A673 (cell line): ENCODE measurements around the gene MINDY3. TPM values are rescaled to one million over a fixed set of nuclear protein-coding genes. Genes with fewer than 3 reads are reported as not detected.

Source experiments
- BruUV-seq: library from RNA; stranded (reverse); fragments of 400-500 nt; replicated peaks from 2 replicates; lab custom pipeline; 2021; lab: Mats Ljungman, UMichigan
- CTCF ChIA-PET: fragments of 300-600 bp; sonication (Branson Sonifier 250); formaldehyde crosslinking; loops from one replicate; lab custom pipeline; 2022; ENCODE audit warnings: antibody characterized with exemption; lab: Charles Lee
- POLR2A ChIA-PET: fragments of 300-600 bp; sonication (Branson Sonifier 250); formaldehyde crosslinking; loops from one replicate; lab custom pipeline; 2022; ENCODE audit warnings: antibody characterized with exemption; ENCODE audit not compliant: low non-redundant PET; lab: Charles Lee
- DNase-seq: peaks from one replicate; pipeline ENCODE4 v3.0.0-alpha.2; 2015; ENCODE audit warnings: low spot score
- H3K27ac ChIP-seq: fragments of 200-600 bp; sonication (generic); 2 replicates; pipeline ENCODE4 v1.5.1; 2016; ENCODE audit warnings: mixed run types, low read depth, mild to moderate bottlenecking, mixed read lengths, antibody characterized with exemption, low read length; ENCODE audit not compliant: poor library complexity, severe bottlenecking
- H3K27me3 ChIP-seq: fragments of 200-600 bp; sonication (generic); replicated peaks from 2 replicates; pipeline ENCODE4 v1.6.1; 2017; ENCODE audit warnings: mixed run types, low read depth, mild to moderate bottlenecking, mixed read lengths, antibody characterized with exemption, low read length; ENCODE audit not compliant: insufficient read depth, poor library complexity
- H3K36me3 ChIP-seq: fragments of 200-600 bp; sonication (generic); 2 replicates; pipeline ENCODE4 v1.6.1; 2016; ENCODE audit warnings: mixed run types, mild to moderate bottlenecking, mixed read lengths, antibody characterized with exemption, low read length; ENCODE audit not compliant: insufficient read depth, poor library complexity, severe bottlenecking
- H3K4me1 ChIP-seq: fragments of 200-600 bp; sonication (generic); 2 replicates; pipeline ENCODE4 v1.6.1; 2017; ENCODE audit warnings: mixed run types, mild to moderate bottlenecking, mixed read lengths, antibody characterized with exemption, low read length; ENCODE audit not compliant: insufficient read depth, poor library complexity, severe bottlenecking
- H3K4me3 ChIP-seq: fragments of 200-600 bp; sonication (generic); 2 replicates; pipeline ENCODE4 v1.5.1; 2016; ENCODE audit warnings: low read depth, mixed run types, mild to moderate bottlenecking, mixed read lengths, low read length; ENCODE audit not compliant: poor library complexity, severe bottlenecking
- H3K9me3 ChIP-seq: fragments of 200-600 bp; sonication (generic); 2 replicates; pipeline ENCODE4 v1.6.1; 2016; ENCODE audit warnings: mixed run types, low read depth, mild to moderate bottlenecking, mixed read lengths, antibody characterized with exemption, low read length; ENCODE audit not compliant: poor library complexity, severe bottlenecking
- EZH2 ChIP-seq: fragments of 200-600 bp; sonication (generic); IDR thresholded peaks from 2 replicates; pipeline ENCODE4 v1.6.1; 2017; ENCODE audit warnings: borderline replicate concordance, low read depth, mild to moderate bottlenecking, mixed read lengths, antibody characterized with exemption, low read length; ENCODE audit not compliant: poor library complexity, severe bottlenecking
- intact Hi-C: fragments of 100-400 bp; cut with micrococcal nuclease; formaldehyde crosslinking; loops from one replicate; pipeline ENCODE4 v1.10.0; 2022; ENCODE audit not compliant: unreplicated experiment
- total RNA-seq: library from RNA; stranded (reverse); gene quantifications from 2 replicates; pipeline ENCODE4 v1.2.3, GENCODE V29; 2021
- TF ChIP-seq, protein P1 (sequence below): fragments of 300-800, 200-600 bp; sonication (generic); conservative IDR thresholded peaks from 2 replicates; pipeline ENCODE4 v1.5.1; 2017; ENCODE audit warnings: low read depth, mild to moderate bottlenecking, antibody characterized with exemption, low read length, moderate library complexity, mixed read lengths

The MINDY3 gene
- total RNA-seq, 1 experiment from 2014 or later, result 14.6 TPM

DNA sequence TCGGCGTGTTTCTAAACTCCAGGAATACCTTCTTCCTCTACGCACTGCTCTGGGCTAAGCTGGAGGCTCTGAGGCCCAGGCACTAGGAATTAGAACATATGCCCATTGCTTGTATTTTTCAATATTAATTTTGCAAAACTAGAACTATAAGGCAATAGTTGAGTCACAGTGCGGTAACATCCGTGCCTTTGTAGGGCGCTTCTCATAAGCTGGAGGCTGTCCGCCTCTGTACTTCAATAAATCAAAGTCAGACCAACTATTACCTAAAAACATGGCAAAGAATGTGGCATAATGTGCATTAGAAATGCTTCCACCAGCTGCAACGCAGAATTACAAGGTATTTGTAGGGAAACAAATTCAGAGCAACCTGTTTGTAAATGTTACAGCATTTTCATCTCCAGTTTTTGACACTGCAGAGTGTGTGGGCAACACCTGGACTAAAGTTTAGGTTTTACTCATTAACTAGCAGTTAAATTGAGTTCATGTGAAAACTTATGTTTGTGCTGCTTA is 440 bp upstream of the MINDY3 start:
- Histone ChIP-seq H3K36me3 (no peaks in the 10 kb centered on the region), H3K27me3 (peaks cover 32% of the 10 kb centered on the region), H3K9me3 (no peaks in the 10 kb centered on the region), H3K27ac (peak overlapping the region; percentile 16), H3K4me3 (peak overlapping the region; percentile 91), H3K4me1 (peaks cover 11% of the 10 kb centered on the region)
- POLR2A ChIA-PET, result interaction anchor here (0.6 kb wide), 1 partner anchor 574 kb away, joined by 3 read pairs; no protein-coding TSS in a partner anchor
- CTCF ChIA-PET, result no interaction called here
- DNase-seq, result no peak
- TF ChIP-seq, protein P1, sequence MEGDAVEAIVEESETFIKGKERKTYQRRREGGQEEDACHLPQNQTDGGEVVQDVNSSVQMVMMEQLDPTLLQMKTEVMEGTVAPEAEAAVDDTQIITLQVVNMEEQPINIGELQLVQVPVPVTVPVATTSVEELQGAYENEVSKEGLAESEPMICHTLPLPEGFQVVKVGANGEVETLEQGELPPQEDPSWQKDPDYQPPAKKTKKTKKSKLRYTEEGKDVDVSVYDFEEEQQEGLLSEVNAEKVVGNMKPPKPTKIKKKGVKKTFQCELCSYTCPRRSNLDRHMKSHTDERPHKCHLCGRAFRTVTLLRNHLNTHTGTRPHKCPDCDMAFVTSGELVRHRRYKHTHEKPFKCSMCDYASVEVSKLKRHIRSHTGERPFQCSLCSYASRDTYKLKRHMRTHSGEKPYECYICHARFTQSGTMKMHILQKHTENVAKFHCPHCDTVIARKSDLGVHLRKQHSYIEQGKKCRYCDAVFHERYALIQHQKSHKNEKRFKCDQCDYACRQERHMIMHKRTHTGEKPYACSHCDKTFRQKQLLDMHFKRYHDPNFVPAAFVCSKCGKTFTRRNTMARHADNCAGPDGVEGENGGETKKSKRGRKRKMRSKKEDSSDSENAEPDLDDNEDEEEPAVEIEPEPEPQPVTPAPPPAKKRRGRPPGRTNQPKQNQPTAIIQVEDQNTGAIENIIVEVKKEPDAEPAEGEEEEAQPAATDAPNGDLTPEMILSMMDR, result no peak
- no peak for TF ChIP-seq EZH2
- no TSS peak for BruUV-seq
- intact Hi-C loops, result no loop called here

DNA sequence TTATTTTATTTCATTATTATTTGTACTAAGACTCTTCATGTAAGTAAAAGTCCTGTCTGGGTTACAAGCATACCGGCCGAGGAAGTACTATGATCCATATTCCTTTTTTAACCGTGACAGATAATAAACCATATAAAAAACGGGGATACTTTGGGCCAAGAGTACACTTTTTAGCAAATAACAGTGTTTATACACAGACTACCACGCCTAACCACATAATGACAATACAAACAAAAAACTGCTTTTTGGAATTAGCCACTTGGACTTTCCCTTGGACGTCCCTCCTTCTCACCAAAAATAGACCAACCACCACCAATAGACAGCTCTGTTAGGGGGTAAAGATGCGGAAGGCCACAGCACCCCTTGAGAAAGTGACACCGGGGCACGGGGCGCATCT is 800 bp downstream of the MINDY3 start:
- no peak for DNase-seq
- Histone ChIP-seq H3K27ac (peak overlapping the region; percentile 16), H3K4me3 (peak overlapping the region; percentile 91), H3K9me3 (no peaks in the 10 kb centered on the region), H3K4me1 (peaks cover 11% of the 10 kb centered on the region), H3K36me3 (no peaks in the 10 kb centered on the region), H3K27me3 (peaks cover 20% of the 10 kb centered on the region)
- ChIA-PET POLR2A (no interaction called here), CTCF (no interaction called here)
- intact Hi-C loops, result no loop called here
- BruUV-seq, result no TSS peak
- no peak for TF ChIP-seq EZH2
- TF ChIP-seq, protein P1, result no peak

DNA sequence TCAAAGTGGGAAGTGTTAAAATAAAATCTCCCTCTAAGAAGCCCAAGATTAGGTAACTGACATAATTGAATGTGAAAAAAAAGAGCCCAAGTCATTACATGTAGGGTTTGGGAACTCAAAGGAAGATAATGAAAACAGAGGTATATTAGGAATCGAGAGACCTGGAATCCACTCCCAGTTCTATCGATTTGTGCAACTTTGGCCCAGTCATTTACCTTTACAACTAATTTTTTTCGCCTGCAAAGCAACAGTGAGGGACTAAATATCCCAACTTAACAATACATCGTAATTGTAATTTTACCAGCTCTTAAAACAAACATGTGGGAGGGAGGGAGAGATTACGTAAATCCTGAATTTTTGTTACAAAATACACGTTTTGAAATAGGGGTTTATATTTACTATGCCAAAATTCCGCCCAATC is 1.4 kb downstream of the MINDY3 start:
- Histone ChIP-seq H3K27me3 (peaks cover 14% of the 10 kb centered on the region), H3K27ac (no peak overlapping the region), H3K36me3 (no peaks in the 10 kb centered on the region), H3K4me1 (peaks cover 11% of the 10 kb centered on the region), H3K4me3 (peak overlapping the region; percentile 91), H3K9me3 (no peaks in the 10 kb centered on the region)
- CTCF ChIA-PET, result interaction anchor here (0.6 kb wide), 1 partner anchor 690 kb away, joined by 5 read pairs; no protein-coding TSS in a partner anchor
- POLR2A ChIA-PET, result no interaction called here
- TF ChIP-seq, protein P1, result no peak
- TF ChIP-seq EZH2, result no peak
- intact Hi-C loops, result no loop called here
- no TSS peak for BruUV-seq
- DNase-seq, result no peak
